ENCODE results near the gene TECTB. TPM values are rescaled to one million over a fixed set of nuclear protein-coding genes. Genes with fewer than 3 reads are reported as not detected.

TECTB gene
- total RNA-seq, 1 experiment from 2014 or later, result not detected

GRCh38 chr10:112303528-112303927, 20.3 kb downstream of the TECTB start:
- Mint-ChIP-seq H3K9me3 (ENCODE audit: unreplicated experiment) (no peaks in the 10 kb centered on the region), H3K36me3 (ENCODE audit: insufficient read depth, unreplicated experiment) (no peaks in the 10 kb centered on the region), H3K4me3 (ENCODE audit: unreplicated experiment) (no peak overlapping the region), H3K4me1 (ENCODE audit: insufficient read depth, unreplicated experiment) (peaks cover 14% of the 10 kb centered on the region), H3K27ac (ENCODE audit: low read depth, unreplicated experiment) (no peak overlapping the region), H3K27me3 (ENCODE audit: insufficient read depth, unreplicated experiment) (no peaks in the 10 kb centered on the region)
- no peak for DNase-seq (ENCODE audit: unreplicated experiment)
- TF ChIP-seq CTCF (IDR thresholded peaks at IDR 0.05; ENCODE audit: unreplicated experiment), result no peak
- intact Hi-C loops (cut with micrococcal nuclease), result no loop called here
- ChIA-PET POLR2A (no interaction called here), CTCF (interaction anchor here (0.6 to 2.3 kb wide), 3 partner anchors 12 to 1962 kb away, joined by 3 to 13 read pairs (median 7); no protein-coding TSS in a partner anchor)
- no TSS peak for BruUV-seq (replicated peaks)

GRCh38 chr10:112304267-112304859, 21.2 kb downstream of the TECTB start:
- no peaks in the 10 kb centered on the region for H3K36me3 Mint-ChIP-seq (ENCODE audit: insufficient read depth, unreplicated experiment)

GRCh38 chr10:112307358-112308124, 24.3 kb downstream of the TECTB start:
- CTCF ChIA-PET, result interaction anchor here (0.6 to 7.3 kb wide), 41 partner anchors 8 to 1982 kb away, joined by 3 to 65 read pairs (median 4); partner anchors contain the start of gene GPAM
- H3K4me1 Mint-ChIP-seq (ENCODE audit: insufficient read depth, unreplicated experiment), result peaks cover 14% of the 10 kb centered on the region
- peak; percentile 73 for TF ChIP-seq CTCF (IDR thresholded peaks at IDR 0.05; ENCODE audit: unreplicated experiment)
- H3K4me3 Mint-ChIP-seq (ENCODE audit: unreplicated experiment), result no peak overlapping the region
- H3K27ac Mint-ChIP-seq (ENCODE audit: low read depth, unreplicated experiment), result no peak overlapping the region
- no peaks in the 10 kb centered on the region for H3K36me3 Mint-ChIP-seq (ENCODE audit: insufficient read depth, unreplicated experiment)
- no TSS peak for BruUV-seq (replicated peaks)
- no peaks in the 10 kb centered on the region for H3K27me3 Mint-ChIP-seq (ENCODE audit: insufficient read depth, unreplicated experiment)
- DNase-seq (ENCODE audit: unreplicated experiment), result peak; percentile 74
- H3K9me3 Mint-ChIP-seq (ENCODE audit: unreplicated experiment), result no peaks in the 10 kb centered on the region
- intact Hi-C loops (cut with micrococcal nuclease), result loop anchor here (1.0 kb wide), 2 partner anchors 124 to 170 kb away; partner anchors contain the start of gene GPAM
- POLR2A ChIA-PET, result interaction anchor here (2.6 kb wide), 1 partner anchor 124 kb away, joined by 13 read pairs; the partner anchor contains the start of gene GPAM

More at GRCh38 chr10:112304267-112304859, 21.2 kb downstream of the TECTB start:
- H3K9me3 Mint-ChIP-seq (ENCODE audit: unreplicated experiment), result no peaks in the 10 kb centered on the region
- peak; percentile 54 for DNase-seq (ENCODE audit: unreplicated experiment)
- no peak for TF ChIP-seq CTCF (IDR thresholded peaks at IDR 0.05; ENCODE audit: unreplicated experiment)
- CTCF ChIA-PET, result interaction anchor here (0.6 to 1.8 kb wide), 4 partner anchors 10 to 1531 kb away, joined by 3 to 9 read pairs (median 6); no protein-coding TSS in a partner anchor
- BruUV-seq (replicated peaks), result no TSS peak
- POLR2A ChIA-PET, result interaction anchor here (1.2 kb wide), 1 partner anchor 121 kb away, joined by 5 read pairs; the partner anchor contains the start of gene GPAM
- H3K4me1 Mint-ChIP-seq (ENCODE audit: insufficient read depth, unreplicated experiment), result peaks cover 14% of the 10 kb centered on the region
- no peak overlapping the region for H3K27ac Mint-ChIP-seq (ENCODE audit: low read depth, unreplicated experiment)
- intact Hi-C loops (cut with micrococcal nuclease), result no loop called here
- H3K4me3 Mint-ChIP-seq (ENCODE audit: unreplicated experiment), result no peak overlapping the region
- H3K27me3 Mint-ChIP-seq (ENCODE audit: insufficient read depth, unreplicated experiment), result no peaks in the 10 kb centered on the region

GRCh38 chr10:112308125-112308502, 24.9 kb downstream of the TECTB start:
- Mint-ChIP-seq H3K27me3 (ENCODE audit: insufficient read depth, unreplicated experiment) (no peaks in the 10 kb centered on the region), H3K9me3 (ENCODE audit: unreplicated experiment) (no peaks in the 10 kb centered on the region), H3K4me3 (ENCODE audit: unreplicated experiment) (no peak overlapping the region), H3K4me1 (ENCODE audit: insufficient read depth, unreplicated experiment) (peaks cover 14% of the 10 kb centered on the region), H3K36me3 (ENCODE audit: insufficient read depth, unreplicated experiment) (no peaks in the 10 kb centered on the region), H3K27ac (ENCODE audit: low read depth, unreplicated experiment) (no peak overlapping the region)
- ChIA-PET CTCF (interaction anchor here (0.6 to 7.3 kb wide), 47 partner anchors 8 to 1186 kb away, joined by 3 to 65 read pairs (median 4); partner anchors contain the start of gene GPAM), POLR2A (interaction anchor here (2.6 kb wide), 1 partner anchor 125 kb away, joined by 13 read pairs; the partner anchor contains the start of gene GPAM)
- no peak for DNase-seq (ENCODE audit: unreplicated experiment)
- no peak for TF ChIP-seq CTCF (IDR thresholded peaks at IDR 0.05; ENCODE audit: unreplicated experiment)
- BruUV-seq (replicated peaks), result no TSS peak
- intact Hi-C loops (cut with micrococcal nuclease), result loop anchor here (1.0 kb wide), 2 partner anchors 125 to 171 kb away; partner anchors contain the start of gene GPAM
